HG03060 (cell line): ENCODE data around the gene MED13L.

ENCODE experiments used
- ATAC-seq: cut with Tn5 transposase; IDR thresholded peaks from one replicate; pipeline ENCODE4 v1.9.1; 2021; ENCODE audit warnings: low read depth, moderate number of reproducible peaks; ENCODE audit not compliant: unreplicated experiment

MED13L gene

GRCh38 chr12:116188581-116188980 lies 88.9 kb downstream of the MED13L start:
- no peak for ATAC-seq

GRCh38 chr12:116187151-116187511 lies 90.4 kb downstream of the MED13L start:
- no peak for ATAC-seq

- ATAC-seq, result no peak
Observed at GRCh38 chr12:116186482-116187150, 90.9 kb downstream of the MED13L start.

- ATAC-seq, result no peak
Observed at GRCh38 chr12:116184763-116185162, 92.7 kb downstream of the MED13L start.

- ATAC-seq, result no peak
Observed at GRCh38 chr12:116183741-116184141, 93.8 kb downstream of the MED13L start.

- ATAC-seq, result no peak
Observed at GRCh38 chr12:116182359-116183063, 95.0 kb downstream of the MED13L start.

GRCh38 chr12:116180448-116180847 lies 97.0 kb downstream of the MED13L start:
- no peak for ATAC-seq

- no peak for ATAC-seq
Observed at GRCh38 chr12:116179384-116179783, 98.1 kb downstream of the MED13L start.

GRCh38 chr12:116177017-116177416 lies 100.5 kb downstream of the MED13L start:
- no peak for ATAC-seq

- ATAC-seq, result no peak
Observed at GRCh38 chr12:116174904-116175303, 102.6 kb downstream of the MED13L start.

GRCh38 chr12:116174006-116174405 lies 103.5 kb downstream of the MED13L start:
- ATAC-seq, result no peak

GRCh38 chr12:116172224-116172849 lies 105.2 kb downstream of the MED13L start:
- peak; percentile 81 for ATAC-seq

- no peak for ATAC-seq
Observed at GRCh38 chr12:116171549-116171948, 105.9 kb downstream of the MED13L start.

- no peak for ATAC-seq
Observed at GRCh38 chr12:116169071-116169470, 108.4 kb downstream of the MED13L start.

- no peak for ATAC-seq
Observed at GRCh38 chr12:116166306-116166705, 111.2 kb downstream of the MED13L start.

- no peak for ATAC-seq
Observed at GRCh38 chr12:116165036-116165425, 112.5 kb downstream of the MED13L start.

- ATAC-seq, result no peak
Observed at GRCh38 chr12:116164250-116165035, 113.0 kb downstream of the MED13L start.

GRCh38 chr12:116162071-116162470 lies 115.4 kb downstream of the MED13L start:
- no peak for ATAC-seq

- no peak for ATAC-seq
Observed at GRCh38 chr12:116161588-116161987, 115.9 kb downstream of the MED13L start.

GRCh38 chr12:116160883-116161458 lies 116.5 kb downstream of the MED13L start:
- ATAC-seq, result no peak

GRCh38 chr12:116160231-116160630 lies 117.3 kb downstream of the MED13L start:
- ATAC-seq, result no peak
